Stimulated activated CD8-positive, alpha-beta memory T cell treated with anti-CD3 and anti-CD28 coated beads, Interleukin-12 subunit alpha, Interleukin-12 subunit beta, amount 100 ng/mL, for 4 hours (primary cell): ENCODE measurements around the gene DLL1.

ENCODE experiments used
- DNase-seq: peaks from one replicate; pipeline ENCODE4 v3.0.0-alpha.2; 2020; ENCODE audit warnings: low read depth

Gene DLL1

DNA sequence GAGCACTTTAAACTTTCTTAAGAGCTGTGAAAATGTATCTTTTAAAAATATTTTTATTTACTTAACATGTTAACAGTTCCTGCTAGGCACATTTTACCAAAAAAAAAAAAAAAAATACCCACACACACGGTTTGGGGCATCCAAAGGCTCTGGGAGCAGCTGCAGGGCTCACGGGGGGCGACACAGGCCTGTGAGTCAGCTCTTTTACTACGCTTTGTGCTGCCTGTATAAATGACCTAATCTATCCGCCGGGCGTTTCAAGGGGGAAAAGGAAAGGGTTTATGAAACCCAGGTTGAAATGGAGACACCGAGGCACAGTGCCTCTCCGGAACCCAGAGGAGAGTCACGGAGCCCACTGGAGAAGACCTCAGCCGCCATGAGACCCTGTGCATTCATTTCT is 40.4 kb downstream of the DLL1 start:
- DNase-seq, result no peak

GRCh38 chr6:170249817-170250216 is 41.1 kb downstream of the DLL1 start:
- no peak for DNase-seq

GRCh38 chr6:170248861-170249600 is 41.8 kb downstream of the DLL1 start:
- no peak for DNase-seq

DNA sequence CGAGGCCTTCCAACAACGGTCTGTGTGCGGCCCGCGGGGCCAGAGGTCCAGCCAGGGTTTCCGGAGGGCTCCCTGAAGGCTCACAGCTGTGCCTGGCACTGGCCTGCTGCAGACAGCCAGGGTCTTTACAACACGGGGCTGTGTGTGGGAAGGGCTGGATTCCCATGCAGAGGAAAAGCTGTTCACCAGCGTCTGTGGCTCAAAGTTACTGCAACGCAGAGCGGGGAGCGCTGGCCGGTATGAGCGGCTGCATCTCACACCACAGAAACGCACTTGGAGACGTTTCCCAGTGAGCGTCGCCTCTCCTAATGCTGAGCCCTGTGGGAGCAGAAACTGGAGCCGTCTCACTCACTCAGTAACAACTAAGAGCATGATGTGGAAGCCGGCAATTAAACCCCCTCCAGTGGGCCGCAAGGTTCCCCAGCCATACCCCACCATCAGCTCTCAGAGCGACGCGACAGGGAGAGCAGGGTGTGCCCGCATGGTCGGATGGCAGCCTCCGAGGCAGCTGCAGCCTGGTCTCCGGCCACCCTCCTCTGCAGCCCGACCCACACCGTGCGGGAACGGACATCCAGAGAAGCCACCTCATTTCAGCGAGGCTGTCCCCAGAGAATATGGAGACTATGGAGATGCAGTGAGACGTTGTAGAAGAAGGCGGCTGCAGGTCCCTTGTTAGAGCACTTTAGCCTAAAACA is 42.6 kb downstream of the DLL1 start:
- DNase-seq, result no peak

GRCh38 chr6:170247178-170247701 is 43.6 kb downstream of the DLL1 start:
- DNase-seq, result no peak

GRCh38 chr6:170245475-170245992 is 45.3 kb downstream of the DLL1 start:
- DNase-seq, result no peak

- no peak for DNase-seq
Measured at GRCh38 chr6:170244721-170245474, 46.0 kb downstream of the DLL1 start.

DNA sequence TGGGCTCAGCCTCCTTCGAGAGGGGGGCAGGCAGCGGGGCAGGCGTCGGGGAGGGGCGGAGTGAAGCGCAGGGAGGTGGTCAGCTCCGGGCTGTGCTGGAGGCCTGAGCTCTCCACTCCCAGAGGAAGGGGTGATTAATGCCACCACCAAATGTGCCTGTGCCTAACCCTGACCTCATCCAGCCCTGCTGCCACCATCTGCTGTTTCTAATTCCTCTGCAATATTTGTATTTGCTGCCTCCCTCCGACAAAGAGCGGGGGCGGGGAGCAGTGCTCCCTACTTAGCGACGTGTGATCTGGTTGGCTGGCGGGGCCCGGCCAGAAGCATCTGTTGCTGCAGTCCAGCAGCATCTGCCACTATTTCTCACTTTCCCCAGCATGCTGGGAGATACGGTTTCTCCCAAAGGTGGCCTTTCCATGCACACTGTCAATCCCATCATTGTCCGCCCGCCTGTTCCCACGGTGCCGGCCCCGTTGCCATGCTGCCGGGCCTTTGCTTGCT is 47.0 kb downstream of the DLL1 start:
- no peak for DNase-seq

GRCh38 chr6:170243386-170243785 is 47.5 kb downstream of the DLL1 start:
- DNase-seq, result no peak

DNA sequence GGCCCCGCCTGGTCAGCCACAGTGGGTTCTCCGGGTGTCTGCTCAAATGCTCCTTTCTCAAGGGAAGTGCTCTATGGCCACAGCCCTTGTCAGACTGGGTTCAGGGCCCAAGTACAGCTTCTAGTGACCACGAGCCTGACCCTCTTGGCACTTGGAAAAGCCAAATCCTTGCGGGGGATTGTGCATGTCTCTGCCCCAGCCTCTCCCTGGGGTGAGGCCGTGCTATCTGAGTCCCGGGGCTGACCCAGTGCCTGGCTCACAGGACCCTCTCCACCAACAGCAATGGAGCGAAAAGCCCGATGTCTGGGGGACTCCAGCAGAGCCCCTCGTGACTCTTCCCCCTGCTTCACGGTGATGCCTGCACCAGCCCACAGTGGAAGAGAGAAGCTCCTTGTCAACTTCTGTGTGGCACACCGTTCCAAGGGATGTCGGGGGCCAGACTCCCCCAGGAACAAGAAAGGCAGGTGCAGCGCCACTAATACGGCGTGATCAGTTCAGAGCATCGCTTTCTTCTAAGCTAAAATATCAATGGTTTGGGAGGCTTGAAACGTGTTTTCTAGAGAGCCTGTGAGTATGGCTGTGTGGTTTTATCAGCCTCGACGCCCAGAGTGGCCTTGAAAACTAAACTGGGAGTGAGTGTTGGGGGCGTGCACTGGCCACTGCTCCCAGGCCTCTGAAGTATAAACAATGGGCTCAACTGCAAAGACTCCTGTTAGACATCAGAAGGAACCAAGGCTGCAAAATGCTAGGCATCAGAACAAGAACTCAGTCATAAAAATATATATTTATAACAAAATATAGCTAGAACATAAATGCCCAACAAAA is 51.9 kb downstream of the DLL1 start:
- no peak for DNase-seq

- no peak for DNase-seq
Measured at GRCh38 chr6:170237999-170238740, 52.7 kb downstream of the DLL1 start.

DNA sequence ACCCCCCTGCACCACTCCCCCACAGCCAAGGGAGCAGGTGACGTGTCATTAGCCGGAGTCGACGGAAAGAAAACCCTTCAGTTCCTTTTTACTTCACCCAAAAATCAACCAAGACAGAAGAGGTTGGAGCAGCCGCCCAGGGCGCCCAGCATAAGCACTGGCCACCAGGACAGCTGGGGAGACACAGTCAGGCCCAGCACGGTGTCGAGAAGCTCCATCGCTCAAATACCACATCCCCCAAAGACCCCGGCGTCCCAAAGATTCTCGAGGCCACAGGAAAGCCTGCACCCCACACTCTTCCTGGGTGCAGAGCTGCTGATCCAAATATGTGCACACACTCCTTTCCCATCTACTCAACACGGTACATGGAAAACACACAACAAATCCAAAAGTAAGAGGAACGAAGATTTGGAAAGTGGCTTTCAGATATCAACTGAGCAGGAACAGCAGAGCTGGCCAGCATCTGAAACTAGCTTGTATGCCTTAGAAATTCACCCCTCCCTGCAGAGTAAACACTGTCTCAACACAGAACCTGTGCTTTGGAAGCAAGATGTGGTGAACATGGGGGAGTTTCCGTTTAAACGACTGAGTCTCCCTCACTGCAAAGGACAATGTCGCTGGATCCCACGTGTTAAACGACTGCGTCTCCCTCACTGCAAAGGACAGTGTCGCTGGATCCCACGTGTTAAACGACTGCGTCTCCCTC is 54.6 kb downstream of the DLL1 start:
- DNase-seq, result no peak

- no peak for DNase-seq
Measured at GRCh38 chr6:170235391-170236125, 55.3 kb downstream of the DLL1 start.

DNA sequence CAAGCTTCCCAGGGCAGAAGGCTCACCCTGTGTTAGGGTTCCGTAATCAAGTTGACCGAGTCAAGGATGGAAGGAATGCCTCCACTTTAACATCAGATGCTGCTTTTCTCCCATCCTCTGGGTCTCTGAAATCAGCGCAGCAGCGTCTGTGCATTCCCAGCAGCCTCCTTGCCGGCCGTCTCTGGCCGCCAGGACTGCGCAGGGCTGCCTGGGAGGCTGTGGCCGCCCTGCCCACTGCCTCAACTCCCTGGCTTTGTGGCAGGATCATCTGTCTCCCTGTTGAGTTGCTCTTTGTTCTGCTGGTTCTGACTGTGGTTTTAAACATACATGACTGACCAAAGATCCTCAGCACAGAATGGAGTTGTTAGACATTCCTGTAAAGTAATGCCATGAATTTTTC is 56.5 kb downstream of the DLL1 start:
- no peak for DNase-seq

GRCh38 chr6:170233286-170234205 is 57.3 kb downstream of the DLL1 start:
- DNase-seq, result no peak
